Measurements from ENCODE around the gene PTPRG.

GRCh38 chr3:61674596-61674995, 113.2 kb downstream of the PTPRG start:
- TF ChIP-seq POLR2A (IDR thresholded peaks at IDR 0.05; ENCODE audit: low read depth, low read length) = no peak
- no peak for TF ChIP-seq POLR2AphosphoS5 (IDR thresholded peaks at IDR 0.05; ENCODE audit: low read depth, low read length)
